Osteocyte (in vitro differentiated cells): ENCODE results near the gene EPS8L2. TPM values are rescaled to one million over a fixed set of nuclear protein-coding genes. Genes with fewer than 3 reads are reported as not detected.

Experiments used
- DNase-seq: peaks from one replicate; pipeline ENCODE4 v3.0.0; 2021; ENCODE audit warnings: mixed read lengths; ENCODE audit not compliant: unreplicated experiment; ENCODE audit errors: extremely low spot score
- H3K27ac Mint-ChIP-seq: one replicate; pipeline ENCODE4 v1.8.0; 2021; ENCODE audit warnings: mild to moderate bottlenecking, mixed read lengths; ENCODE audit not compliant: unreplicated experiment
- H3K27me3 Mint-ChIP-seq: one replicate; pipeline ENCODE4 v1.8.0; 2021; ENCODE audit warnings: mixed read lengths; ENCODE audit not compliant: unreplicated experiment
- H3K36me3 Mint-ChIP-seq: one replicate; pipeline ENCODE4 v1.8.0; 2021; ENCODE audit warnings: mixed read lengths; ENCODE audit not compliant: unreplicated experiment
- H3K4me1 Mint-ChIP-seq: one replicate; pipeline ENCODE4 v1.8.0; 2021; ENCODE audit warnings: mixed read lengths; ENCODE audit not compliant: unreplicated experiment
- H3K4me3 Mint-ChIP-seq: one replicate; pipeline ENCODE4 v1.8.0; 2021; ENCODE audit warnings: mild to moderate bottlenecking, moderate library complexity, mixed read lengths; ENCODE audit not compliant: unreplicated experiment
- H3K9me3 Mint-ChIP-seq: one replicate; pipeline ENCODE4 v1.8.0; 2021; ENCODE audit warnings: mixed read lengths; ENCODE audit not compliant: unreplicated experiment
- CTCF ChIP-seq: fragments of 200-600 bp; sonication (generic); IDR thresholded peaks from 2 replicates; pipeline ENCODE4 v1.5.0; 2021; ENCODE audit warnings: antibody characterized with exemption, mild to moderate bottlenecking, moderate library complexity
- total RNA-seq: library from RNA; stranded (reverse); gene quantifications from 2 replicates; pipeline ENCODE4 v1.2.1, GENCODE V29; 2021

EPS8L2 gene
- total RNA-seq, 1 donor from 2014 or later: 39.3 TPM

- Mint-ChIP-seq H3K4me3 (no peak overlapping the region), H3K27ac (no peak overlapping the region), H3K9me3 (no peaks in the 10 kb centered on the region), H3K4me1 (peaks cover 11% of the 10 kb centered on the region), H3K36me3 (no peaks in the 10 kb centered on the region), H3K27me3 (no peaks in the 10 kb centered on the region)
- DNase-seq: no peak
- no peak for TF ChIP-seq CTCF
Observed at GRCh38 chr11:742571-743201, 36.7 kb downstream of the EPS8L2 start.

GRCh38 chr11:745428-745827, 39.4 kb downstream of the EPS8L2 start:
- Mint-ChIP-seq H3K4me1 (peaks cover 27% of the 10 kb centered on the region), H3K27me3 (no peaks in the 10 kb centered on the region), H3K9me3 (no peaks in the 10 kb centered on the region), H3K36me3 (peaks cover 2% of the 10 kb centered on the region), H3K4me3 (no peak overlapping the region), H3K27ac (no peak overlapping the region)
- TF ChIP-seq CTCF: no peak
- no peak for DNase-seq

GRCh38 chr11:746289-747157, 40.5 kb downstream of the EPS8L2 start:
- peak overlapping the region; percentile 76 for H3K27ac Mint-ChIP-seq
- DNase-seq: no peak

GRCh38 chr11:747158-748006, 41.4 kb downstream of the EPS8L2 start, which contains the start of gene TALDO1:
TSS of gene TALDO1 (plus strand) at chr11:747464. CDS start at chr11:747482, 18 bp downstream.
- Mint-ChIP-seq H3K27me3 (no peaks in the 10 kb centered on the region), H3K9me3 (no peaks in the 10 kb centered on the region), H3K4me1 (peaks cover 27% of the 10 kb centered on the region), H3K4me3 (peak within 1 kb of the TSS; percentile 87), H3K36me3 (peaks cover 2% of the 10 kb centered on the region), H3K27ac (peak within 1 kb of the TSS; percentile 90)
- peak; percentile 22 for TF ChIP-seq CTCF
- peak; percentile 98 for DNase-seq

More at GRCh38 chr11:746289-747157, 40.5 kb downstream of the EPS8L2 start:
- Mint-ChIP-seq H3K36me3 (peaks cover 2% of the 10 kb centered on the region), H3K4me3 (peak overlapping the region; percentile 87), H3K4me1 (peaks cover 27% of the 10 kb centered on the region), H3K27me3 (no peaks in the 10 kb centered on the region), H3K9me3 (no peaks in the 10 kb centered on the region)
- no peak for TF ChIP-seq CTCF
